GM18870 (cell line): Measurements from ENCODE around the gene LAMP1.
"Not testable (repeated sequence)": the region's sequence is repeated elsewhere in the genome, so short reads cannot be mapped to it uniquely, and the experiment has no call there.

Experiments used
- ATAC-seq: cut with Tn5 transposase; IDR thresholded peaks from one replicate; pipeline ENCODE4 v1.9.1; 2021; ENCODE audit warnings: moderate library complexity; ENCODE audit not compliant: unreplicated experiment

LAMP1 gene

DNA sequence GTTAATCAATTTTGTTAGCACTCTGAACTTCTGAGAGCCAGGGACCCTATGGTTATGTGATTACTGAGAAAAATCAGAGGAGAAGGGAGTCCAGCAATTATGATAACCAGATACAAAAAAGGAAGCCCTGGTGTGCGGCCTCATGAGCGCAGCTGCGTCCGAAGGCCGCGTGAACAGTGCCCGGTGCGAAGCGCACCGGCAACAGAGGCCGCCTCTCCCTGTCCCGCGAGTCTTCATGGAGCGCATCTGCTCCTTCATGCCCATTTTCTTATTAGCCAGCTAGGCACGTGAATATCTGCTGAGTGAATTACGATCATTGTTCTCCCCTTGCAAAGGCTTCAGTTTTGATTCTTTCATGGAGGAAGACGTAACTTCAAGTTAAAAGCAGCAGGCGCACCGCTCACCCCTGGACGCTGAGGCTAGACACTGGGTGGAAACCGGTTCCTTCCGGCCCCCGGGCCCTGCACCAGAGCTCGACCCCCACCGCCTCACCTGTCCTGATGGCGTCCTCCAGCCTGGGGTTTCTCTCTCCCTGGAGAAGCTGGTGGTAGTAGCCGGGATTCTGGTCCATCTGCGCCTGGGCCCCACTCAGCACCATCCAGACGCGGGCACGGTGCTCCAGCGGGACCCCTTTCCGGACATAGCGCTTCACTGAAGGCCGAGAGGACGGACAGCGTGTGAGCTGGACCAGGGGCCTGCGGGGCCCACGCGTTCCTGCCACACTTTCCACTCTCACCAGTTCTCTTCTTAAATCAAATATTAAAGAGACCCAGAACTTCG, 58.0 kb downstream of the LAMP1 start:
- no peak for ATAC-seq

DNA sequence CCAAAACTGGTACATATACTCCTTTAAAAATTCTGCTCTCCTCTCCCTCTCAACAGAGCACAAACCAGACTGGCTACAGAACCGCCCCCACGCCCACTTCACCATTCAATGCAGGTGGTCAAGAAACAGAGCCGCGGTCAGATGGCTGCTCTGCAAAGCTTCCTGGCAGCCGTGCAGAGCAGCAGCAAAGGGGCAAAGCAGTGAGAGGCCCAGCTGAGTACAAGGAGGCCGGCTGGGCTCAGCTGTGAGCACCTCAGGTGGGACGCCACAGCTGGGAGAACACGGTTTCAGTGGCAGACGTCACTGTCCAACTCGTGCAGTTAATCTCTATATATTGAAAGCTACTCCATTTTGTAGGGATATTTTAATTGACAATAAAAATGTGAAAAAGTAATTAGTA, 58.6 kb downstream of the LAMP1 start:
- no peak for ATAC-seq

DNA sequence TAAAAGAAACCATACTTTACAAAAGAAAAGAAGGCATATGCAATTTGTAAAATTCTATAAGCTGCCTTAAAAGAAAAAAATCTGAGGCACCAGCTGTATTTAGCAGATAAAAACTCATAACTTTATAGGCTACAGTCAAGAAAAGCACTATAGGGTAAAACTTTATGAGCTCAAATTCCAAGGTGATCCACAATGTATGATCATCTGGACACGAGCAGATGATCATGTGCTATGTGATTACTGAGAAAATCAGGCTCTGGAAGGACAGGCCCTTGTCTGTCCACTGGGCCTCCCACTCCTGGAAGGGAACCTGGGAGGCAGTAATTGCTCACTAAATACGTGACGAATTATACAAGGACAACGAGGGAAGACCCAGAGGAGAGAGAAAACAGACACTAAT, 59.6 kb downstream of the LAMP1 start:
- no peak for ATAC-seq

DNA sequence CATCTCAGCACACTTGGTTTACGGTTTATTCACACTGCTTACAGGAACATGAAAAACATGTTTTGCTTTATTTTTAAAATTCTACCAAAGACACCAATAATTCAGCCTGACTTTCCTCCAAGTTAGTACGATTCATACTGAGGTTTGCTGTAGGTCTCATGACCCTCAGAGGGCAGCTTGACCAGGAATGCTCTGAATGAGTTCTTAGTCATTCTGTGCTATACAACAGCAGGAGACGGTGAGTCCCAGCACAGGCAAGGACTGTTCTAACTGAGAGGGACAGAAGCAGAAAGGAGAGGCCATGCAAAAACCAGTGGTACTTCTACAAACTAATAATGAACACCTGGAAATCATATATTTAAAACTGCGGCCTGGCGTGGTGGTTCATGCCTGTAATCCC, 60.5 kb downstream of the LAMP1 start:
- no peak for ATAC-seq

DNA sequence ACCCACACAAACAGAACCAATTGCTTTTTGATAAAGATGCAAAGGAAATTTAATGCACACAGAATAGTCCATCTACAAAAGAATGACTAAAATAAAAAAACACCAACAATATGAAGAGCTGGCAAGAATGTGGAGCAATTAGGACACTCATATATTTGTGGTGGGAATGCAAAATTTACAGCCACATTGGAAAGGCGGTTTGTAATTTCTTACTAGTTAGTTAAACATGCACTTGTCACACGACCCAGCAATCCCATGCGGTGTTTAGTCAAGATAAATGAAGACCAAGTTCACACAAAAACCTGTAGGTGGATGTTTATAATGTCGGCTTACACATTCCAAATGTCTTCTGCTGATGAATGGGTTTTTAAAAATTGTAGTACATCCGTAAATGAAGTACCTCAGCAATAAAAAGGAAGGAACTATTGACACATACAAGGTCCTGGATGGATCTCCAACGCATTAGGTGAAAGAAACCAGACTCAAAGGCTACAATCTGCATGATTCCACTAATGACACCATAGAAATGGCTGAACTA, 61.7 kb downstream of the LAMP1 start:
- ATAC-seq, result no peak

DNA sequence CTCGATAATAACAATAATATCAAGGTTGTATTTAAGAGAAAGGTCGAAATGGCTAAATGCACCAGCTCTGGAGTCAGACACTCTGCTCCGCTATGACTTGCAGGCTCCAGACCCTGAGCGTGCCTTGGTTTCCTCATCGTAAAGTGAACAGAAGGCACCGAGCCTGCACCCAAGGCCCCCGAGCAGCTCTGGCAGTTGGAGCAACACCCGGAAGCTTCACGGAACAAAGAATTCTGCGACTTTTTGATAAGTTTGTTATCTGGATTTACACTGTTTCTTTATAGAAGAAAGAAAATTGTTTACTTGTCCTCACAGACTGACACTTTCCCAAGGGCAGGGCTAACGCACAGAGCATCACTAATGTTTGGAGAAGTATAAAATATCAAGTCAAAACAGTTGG, 62.5 kb downstream of the LAMP1 start:
- ATAC-seq, result no peak

DNA sequence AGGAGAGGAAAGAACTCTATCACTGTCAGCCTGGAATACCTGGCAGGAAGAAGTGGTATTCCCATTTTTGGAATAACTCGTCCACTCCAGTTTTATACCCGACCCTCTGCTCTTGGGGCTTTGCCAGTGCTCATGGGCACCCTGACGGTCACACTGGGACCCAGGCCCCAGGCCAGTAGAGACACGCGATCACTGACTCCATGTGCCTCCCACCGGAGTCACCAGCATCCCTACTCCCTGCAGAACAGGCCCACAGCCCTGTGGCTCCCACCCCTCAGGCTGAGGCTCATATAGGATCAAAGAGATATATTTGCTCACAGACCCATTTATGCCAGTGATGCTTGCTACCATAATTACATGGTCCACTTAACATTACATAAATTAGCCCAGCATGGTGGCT, 63.4 kb downstream of the LAMP1 start:
- no peak for ATAC-seq

DNA sequence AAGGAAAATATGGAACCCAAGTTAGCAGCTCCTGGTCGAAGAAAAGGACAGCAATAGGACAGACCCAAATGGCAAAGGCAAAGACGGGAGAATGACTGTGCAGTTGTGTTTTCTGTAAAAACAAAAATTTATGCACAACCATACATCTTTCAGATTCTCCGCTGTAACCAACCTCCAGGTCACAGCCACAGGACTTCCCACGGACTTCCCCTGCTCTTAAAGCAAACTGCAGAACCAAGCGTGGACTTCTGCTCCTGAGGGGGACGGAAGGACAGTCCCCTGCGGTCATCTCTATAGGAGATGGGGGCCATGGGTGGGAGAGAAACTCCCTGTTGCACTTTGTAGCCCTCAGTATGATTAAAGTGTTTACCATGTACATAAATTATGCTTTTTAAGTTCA, 64.4 kb downstream of the LAMP1 start:
- no peak for ATAC-seq

DNA sequence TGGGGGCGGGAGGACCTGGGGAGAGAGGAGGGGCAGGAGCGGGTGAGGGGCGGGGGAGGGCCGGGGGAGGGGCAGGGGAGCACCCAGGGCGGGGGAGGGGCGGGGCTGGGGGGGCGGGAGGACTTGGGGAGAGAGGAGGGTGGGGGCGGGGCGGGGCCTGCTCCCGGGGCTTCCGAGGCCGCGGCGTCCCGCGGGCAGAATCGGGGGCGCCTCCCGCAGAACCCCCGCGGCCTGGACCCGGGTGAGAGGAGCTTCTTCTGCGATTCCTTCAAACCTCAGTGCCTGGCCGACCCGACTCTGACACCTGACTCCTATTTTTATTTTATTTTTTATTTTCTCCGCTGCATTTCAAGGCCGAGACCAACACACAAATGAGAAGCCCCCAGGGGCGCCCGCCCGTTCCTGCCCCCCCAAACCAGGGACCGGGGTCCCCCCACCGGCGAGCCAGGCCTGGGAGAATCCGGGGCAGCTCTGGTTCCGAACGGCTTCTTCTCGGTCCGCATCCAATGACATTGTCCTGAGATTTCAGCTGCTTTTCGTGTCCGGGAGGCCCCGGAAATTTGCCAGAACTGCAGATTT, 67.4 kb downstream of the LAMP1 start:
- ATAC-seq, result no peak

DNA sequence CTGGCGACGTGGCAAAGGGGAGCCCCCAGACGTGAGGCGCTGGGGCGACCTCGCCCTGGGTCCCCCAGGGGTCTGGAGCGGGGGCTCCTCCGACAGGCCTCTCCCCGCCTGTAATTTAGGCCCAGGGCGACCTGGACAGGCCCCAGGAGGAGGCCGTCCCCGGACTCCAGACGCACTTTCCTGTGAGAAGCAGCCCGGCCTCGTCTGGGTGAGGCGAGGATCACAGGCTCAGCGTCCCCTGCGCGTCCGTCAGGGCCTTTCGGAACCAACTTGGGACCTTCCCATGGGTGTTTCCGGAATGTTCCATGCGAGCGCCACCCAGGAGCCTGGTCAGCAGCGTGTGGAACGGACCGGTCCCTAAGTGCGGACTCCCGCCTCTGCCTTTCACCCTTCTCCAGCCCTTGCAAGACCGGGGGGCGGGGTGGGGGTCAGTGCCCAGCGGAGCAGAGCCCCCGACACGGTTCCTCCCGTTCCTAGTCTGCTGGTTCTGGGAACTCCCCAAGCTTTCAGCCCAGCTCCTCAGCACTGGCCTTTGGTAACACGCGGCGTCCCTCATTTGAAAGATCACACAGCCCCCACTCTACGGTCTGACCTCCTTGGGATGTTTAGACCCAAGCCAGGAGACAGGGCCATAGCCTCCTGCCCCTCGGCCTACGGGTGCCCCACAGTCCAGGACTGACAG, 68.0 kb downstream of the LAMP1 start:
- no peak for ATAC-seq

DNA sequence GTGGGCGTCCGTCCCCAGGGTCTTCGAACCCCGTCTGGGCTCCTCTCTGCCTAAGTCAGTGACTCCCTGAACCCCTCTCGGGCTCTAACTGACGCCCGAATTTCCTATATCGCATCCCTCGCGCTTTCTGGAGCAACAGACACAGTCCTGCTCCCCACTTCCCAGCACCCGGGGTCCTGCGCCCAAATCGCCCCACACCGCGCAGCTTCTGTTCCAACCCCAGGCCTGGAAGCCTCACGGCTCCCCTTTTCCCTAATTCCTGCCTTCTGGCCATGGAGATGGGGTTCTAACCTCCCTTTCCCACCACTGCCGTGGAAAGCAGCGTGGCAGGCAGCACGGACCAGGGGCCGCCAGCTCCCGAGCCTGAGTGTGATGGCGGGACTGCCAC, 68.5 kb downstream of the LAMP1 start:
- no peak for ATAC-seq

DNA sequence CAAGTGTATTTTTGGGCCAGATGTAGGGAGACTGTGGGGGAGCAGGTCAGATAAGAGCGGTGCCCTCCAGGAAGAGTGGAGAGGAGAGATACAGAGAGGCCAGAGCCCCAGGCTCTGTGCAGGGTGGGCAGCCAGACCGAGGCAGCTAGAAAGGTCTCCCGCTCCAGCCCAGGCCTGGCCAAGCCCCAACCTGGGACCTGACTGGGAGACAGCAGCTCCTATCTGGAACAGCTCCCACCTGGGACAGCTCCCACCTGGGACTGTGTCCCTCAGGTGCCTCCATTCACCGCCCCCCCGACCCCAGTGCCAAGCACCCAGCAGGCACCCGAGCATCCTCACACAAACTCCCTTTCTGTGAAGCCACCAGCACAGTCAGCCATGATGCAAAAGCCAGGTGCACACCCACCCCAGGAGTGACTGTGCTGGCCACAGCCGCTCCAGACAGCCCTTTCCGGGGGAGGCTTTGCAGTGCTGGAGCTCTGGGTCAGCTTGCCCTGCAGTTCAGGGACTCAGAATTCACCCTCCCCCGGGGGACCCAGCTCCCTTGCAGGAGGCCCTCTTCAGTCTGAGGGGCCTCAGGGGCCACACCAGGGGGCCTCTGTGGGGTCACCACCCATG, 69.0 kb downstream of the LAMP1 start:
- ATAC-seq, result no peak

DNA sequence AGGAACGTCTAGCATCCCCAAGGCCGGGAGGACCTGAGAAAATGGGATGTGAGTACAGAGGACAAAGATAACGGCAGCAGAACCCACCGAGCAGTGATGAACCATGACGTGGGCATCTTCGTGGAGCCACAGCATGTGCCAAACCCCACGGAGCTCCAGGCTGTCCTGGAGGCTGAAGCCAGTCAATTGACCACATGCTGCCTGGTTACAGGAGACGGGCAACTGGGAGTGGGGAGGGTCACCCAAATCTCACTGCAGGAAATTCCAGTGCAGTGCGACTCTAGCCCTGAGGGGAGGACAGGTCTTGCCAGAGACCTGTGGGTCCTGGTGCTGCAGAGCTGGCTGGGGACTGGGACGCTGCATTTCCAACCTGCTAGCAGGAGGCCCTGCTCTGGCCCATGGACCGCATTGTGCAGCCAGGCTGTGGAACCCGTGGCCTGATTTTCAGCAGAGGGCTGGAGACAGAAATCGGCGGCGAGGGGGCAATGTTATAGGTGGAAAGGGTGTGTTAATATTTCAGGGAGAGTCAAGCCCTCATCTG, 70.1 kb downstream of the LAMP1 start:
- no peak for ATAC-seq

DNA sequence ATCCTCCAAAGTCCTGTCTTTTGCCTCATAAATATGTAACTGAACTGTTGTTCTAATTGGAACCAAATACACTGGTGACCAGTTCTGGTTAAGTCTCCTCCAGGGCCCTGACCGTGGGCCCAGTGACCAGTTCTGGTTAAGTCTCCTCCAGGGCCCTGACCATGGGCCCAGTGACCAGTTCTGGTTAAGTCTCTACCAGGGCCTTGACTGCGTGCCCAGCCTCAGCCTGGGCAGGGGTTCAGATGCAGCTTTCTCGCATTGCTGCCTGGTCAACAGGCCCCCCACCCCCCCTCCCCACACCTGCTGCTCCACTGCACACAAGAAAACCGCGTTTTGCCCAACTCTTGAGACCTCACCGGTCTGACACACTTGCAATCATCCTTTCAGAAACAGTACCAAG, 70.7 kb downstream of the LAMP1 start:
- ATAC-seq, result no peak

DNA sequence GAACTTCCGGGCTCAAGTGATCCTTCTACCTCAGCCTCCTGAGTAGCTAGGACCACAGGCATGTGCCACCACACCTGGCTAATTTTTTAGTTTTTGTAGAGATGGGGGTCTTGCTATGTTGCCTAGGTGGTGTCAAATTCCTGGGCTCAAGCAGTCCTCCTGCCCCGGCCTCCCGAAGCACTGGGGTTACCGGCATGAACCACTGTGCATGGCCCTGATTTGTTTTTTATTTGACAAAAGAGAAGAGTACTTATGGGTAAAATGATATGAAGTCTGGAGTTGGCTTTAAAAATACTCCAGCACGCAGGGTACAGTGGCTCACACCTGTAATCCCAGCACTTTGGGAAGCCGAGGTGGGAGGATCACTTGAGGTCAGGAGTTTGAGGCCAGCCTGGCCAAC, 71.3 kb downstream of the LAMP1 start:
- ATAC-seq, result not testable (repeated sequence)

DNA sequence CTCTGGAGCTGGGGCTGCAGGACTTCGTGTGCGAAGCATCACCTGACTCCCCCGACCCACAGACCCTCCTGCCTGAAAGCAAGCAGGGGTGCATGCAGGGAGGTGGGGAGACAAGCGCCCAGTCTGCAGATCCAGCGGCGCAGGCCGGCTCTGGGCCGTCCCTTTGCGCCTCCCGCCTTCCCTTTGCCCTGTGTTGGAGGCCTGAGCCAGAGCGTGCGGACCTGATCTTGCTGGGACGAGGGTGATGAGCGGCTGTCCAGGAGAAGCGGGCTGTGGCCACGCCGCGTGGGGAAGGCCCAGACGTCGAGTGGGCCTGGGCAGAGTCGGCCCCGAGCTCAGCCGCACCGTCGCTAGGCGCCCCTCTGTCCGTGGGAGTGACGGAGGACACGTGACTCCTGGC, 72.2 kb downstream of the LAMP1 start:
- ATAC-seq, result no peak

DNA sequence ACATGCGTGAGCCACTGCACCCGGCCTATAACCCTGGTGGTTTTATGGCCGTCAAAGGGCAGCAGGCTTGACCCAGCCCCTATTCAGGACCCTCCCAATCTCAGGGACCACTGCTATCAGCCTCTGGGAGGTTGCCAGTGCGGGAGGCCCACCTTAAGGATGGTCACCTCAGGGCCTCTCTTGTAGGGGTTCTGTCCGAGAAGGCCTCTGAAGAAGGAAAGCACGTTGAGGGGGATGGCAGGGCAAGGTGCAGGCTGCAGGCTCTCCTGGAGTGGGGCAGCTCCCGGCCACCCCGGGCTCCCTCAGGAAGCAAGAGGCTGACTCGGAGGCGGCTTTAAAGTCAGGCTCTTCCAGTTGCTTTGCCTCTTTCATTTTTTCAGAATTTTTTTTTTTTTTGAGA, 72.8 kb downstream of the LAMP1 start:
- ATAC-seq, result no peak

DNA sequence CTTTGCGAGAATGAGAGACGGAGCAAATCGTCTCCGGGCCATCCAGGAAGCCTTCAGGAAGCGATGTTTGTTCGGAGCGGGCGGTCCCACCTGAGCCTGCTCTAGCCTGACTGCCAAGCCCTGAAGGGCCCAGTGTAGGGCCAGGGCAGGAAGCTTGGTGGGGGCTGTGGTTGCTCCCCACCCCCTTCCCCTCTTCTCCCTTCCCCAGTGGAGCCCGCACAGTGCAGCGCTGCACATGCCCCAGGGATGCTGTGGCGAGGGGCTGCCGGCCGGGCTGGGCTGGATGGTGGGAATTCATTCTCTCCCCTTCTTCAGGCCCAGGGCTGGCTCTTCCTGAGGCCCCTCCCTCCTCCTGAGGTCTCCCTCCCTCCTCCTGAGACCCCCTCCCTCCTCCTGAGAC, 74.0 kb downstream of the LAMP1 start:
- no peak for ATAC-seq

DNA sequence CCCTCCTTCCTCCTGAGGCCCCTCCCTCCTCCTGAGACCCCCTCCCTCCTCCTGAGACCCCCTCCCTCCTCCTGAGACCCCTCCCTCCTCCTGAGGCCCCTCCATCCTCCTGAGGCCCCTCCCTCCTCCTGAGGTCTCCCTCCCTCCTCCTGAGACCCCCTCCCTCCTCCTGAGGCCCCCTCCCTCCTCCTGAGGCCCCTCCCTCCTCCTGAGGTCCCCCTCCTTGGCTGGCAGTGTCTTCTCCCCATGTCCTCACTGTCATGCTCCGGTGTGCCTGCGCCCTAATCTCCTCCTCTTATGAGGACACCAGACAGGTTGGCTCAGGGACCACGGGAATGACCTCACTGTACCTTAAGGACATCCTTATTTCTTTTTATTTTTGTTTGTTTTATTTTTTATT, 74.7 kb downstream of the LAMP1 start:
- not testable (repeated sequence) for ATAC-seq
